Cardiac muscle cell (in vitro differentiated cells and primary cell): Measurements from ENCODE around the gene CMTM5. TPM values are rescaled to one million over a fixed set of nuclear protein-coding genes. Genes with fewer than 3 reads are reported as not detected.

Source experiments
- DNase-seq, 2 donors: peaks; one replicate each; pipeline versions ENCODE4 v3.0.0 to v3.0.0-alpha.2; 2010 to 2017; ENCODE audit warnings: low read depth in 1 of 2, low spot score in 1 of 2
- H3K27ac ChIP-seq: fragments of 200-600 bp; sonication (generic); 2 replicates; pipeline ENCODE4 v1.5.1; 2016
- H3K27me3 ChIP-seq: fragments of 200-600 bp; sonication (generic); 2 replicates; pipeline ENCODE4 v1.6.0; 2016; ENCODE audit warnings: control low read depth
- H3K36me3 ChIP-seq: fragments of 200-600 bp; sonication (generic); 2 replicates; pipeline ENCODE4 v1.5.1; 2016; ENCODE audit warnings: control low read depth
- H3K4me1 ChIP-seq: fragments of 200-600 bp; sonication (generic); 2 replicates; pipeline ENCODE4 v1.8.1; 2017; ENCODE audit warnings: low read depth, mild to moderate bottlenecking, mixed run types
- H3K4me3 ChIP-seq: fragments of 200-600 bp; sonication (generic); 2 replicates; pipeline ENCODE4 v1.5.1; 2016; ENCODE audit warnings: mild to moderate bottlenecking
- H3K9me3 ChIP-seq: fragments of 200-600 bp; sonication (generic); 2 replicates; pipeline ENCODE4 v1.5.1; 2017; ENCODE audit warnings: low read depth, mild to moderate bottlenecking, control low read depth
- polyA plus RNA-seq: library from polyadenylated mRNA; unstranded; fragments of >200 nt; fragmentation: Nextera tagmentation; extraction: Ambion mirVana; gene quantifications from 2 replicates; pipeline ENCODE4 v1.2.1, GENCODE V29; 2016
- total RNA-seq: library from RNA; depleted of rRNA; stranded (reverse); fragments of >200 nt; gene quantifications from 2 replicates; pipeline ENCODE4 v1.2.3, GENCODE V29; 2016
- TF ChIP-seq, protein P1 (sequence below): IDR thresholded peaks from 2 replicates; pipeline ENCODE4 v1.5.1; 2012; ENCODE audit warnings: low read depth, mild to moderate bottlenecking, low read length

CMTM5 gene
- total and polyA plus RNA-seq, 2 experiments from 2014 or later = 0.21 to 31.4 TPM

DNA sequence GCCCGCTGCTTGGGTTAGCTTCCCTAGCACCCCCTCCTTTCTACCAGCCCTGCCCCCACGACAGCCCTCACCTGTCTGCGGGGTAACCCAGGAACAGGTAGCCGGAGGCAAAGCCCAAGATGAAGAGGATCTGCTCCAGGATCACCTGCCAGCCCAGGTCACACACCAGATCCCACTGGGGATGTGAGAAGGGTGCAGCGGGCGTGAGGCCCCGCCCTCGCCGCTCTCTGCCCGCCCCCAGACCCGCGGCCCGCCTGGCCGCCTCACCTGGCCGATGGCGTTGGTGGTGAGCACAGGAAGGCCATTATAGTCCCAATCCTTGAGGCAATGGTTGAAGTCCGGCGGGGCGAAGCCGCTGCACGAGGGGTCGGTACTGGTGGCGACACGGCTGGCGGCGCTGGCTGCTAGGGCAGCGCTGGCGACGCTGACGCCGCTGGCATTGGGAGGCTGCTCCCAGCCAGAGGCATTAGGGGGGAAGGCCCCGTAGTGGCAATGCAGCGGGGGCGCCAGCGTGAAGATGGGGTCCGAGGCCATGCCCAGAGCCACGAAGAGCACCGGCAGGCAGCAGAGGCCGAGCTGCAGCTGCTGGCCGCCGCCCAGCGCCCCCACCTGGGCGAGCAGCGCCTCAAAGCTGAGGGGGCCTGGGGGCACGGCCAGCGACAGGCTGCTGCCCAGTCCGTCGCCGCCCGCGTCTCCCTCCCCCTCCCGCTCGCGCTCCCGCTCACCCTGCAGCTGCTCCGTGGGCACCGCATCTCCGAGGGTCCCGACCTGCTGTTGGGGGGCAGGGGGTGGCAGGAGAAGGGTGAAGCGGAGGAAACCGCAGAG, 25.0 kb upstream of the CMTM5 start:
- Histone ChIP-seq H3K27ac (no peak overlapping the region), H3K4me1 (no peaks in the 10 kb centered on the region), H3K27me3 (peaks cover 4% of the 10 kb centered on the region), H3K9me3 (no peaks in the 10 kb centered on the region), H3K36me3 (no peaks in the 10 kb centered on the region), H3K4me3 (peak overlapping the region; percentile 44)
- TF ChIP-seq, protein P1, sequence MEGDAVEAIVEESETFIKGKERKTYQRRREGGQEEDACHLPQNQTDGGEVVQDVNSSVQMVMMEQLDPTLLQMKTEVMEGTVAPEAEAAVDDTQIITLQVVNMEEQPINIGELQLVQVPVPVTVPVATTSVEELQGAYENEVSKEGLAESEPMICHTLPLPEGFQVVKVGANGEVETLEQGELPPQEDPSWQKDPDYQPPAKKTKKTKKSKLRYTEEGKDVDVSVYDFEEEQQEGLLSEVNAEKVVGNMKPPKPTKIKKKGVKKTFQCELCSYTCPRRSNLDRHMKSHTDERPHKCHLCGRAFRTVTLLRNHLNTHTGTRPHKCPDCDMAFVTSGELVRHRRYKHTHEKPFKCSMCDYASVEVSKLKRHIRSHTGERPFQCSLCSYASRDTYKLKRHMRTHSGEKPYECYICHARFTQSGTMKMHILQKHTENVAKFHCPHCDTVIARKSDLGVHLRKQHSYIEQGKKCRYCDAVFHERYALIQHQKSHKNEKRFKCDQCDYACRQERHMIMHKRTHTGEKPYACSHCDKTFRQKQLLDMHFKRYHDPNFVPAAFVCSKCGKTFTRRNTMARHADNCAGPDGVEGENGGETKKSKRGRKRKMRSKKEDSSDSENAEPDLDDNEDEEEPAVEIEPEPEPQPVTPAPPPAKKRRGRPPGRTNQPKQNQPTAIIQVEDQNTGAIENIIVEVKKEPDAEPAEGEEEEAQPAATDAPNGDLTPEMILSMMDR = peak; percentile 12
- peak in 1 of 2 donors; percentile 46 for DNase-seq

DNA sequence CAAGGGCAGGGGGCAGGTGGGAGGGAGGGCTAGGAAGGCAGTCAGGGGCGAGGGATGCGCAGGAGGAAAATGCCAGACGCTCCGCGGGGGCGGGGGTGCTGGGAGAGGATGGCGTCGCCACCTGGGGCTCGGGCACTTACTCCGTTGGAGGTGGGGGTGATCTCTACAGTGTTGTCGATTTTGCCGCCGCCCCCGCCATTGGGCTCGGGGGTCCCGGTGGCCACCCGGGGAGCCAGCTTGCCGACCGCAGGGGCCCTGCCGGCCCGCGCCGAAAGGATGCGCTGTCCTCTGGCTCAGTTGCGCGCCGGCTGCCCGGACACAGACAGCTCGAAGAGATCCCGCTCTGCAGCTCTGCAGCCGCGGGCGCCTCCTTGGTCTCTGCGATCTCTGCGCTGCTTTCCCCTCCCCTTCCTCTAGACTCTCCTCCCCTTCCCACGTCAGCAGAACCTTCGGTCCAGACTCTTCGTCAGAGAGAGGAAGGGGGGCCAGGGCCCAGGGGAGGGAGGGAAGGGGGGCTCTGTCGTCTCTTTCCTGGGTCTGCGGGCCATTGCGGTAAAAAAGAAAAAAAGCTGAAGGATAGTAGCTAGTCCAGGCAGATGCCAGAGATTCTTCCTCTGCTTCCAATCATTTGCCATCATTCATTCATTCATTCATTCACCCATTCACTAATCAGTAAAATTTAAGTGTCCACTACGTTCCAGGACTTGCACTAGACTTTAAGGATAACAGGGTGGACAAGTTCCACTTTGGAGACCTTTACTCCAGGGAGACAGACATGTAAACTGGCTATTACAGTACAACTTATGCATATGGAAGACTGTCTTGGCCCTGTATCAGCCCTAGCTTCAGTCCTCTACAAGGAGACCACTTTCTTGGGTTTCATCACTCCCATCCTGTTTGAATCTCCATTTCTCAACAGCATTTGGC, 24.1 kb upstream of the CMTM5 start, which contains the start of gene SLC22A17:
TSS of gene SLC22A17 (minus strand) at position 382 of the 927 bp plus-strand sequence.
- Histone ChIP-seq H3K36me3 (no peaks in the 10 kb centered on the region), H3K4me3 (peak within 1 kb of the TSS; percentile 44), H3K27ac (no peak within 1 kb of the TSS), H3K4me1 (no peaks in the 10 kb centered on the region), H3K9me3 (no peaks in the 10 kb centered on the region), H3K27me3 (peaks cover 4% of the 10 kb centered on the region)
- DNase-seq = peak; percentile 91 to 92
- TF ChIP-seq, protein P1 = no peak

DNA sequence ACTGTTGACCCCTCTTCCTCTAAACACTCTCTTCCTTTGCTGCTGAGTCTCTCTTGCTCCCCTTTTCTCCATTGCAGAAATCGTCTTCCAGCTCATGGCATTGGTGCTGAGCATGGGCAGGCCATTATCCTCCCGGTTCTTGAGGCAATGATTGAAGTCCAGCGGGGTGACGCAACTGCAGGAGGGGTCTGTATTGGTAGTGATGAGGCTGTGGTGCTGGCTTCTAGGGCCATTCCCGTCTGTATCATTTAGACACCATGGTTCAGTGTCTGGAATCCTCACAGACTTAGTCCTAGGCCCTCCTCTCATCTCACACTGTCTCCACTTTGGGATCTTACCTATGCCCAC, 23.4 kb upstream of the CMTM5 start:
- DNase-seq = no peak
- TF ChIP-seq, protein P1 = no peak
- no peak overlapping the region for H3K4me3 ChIP-seq

DNA sequence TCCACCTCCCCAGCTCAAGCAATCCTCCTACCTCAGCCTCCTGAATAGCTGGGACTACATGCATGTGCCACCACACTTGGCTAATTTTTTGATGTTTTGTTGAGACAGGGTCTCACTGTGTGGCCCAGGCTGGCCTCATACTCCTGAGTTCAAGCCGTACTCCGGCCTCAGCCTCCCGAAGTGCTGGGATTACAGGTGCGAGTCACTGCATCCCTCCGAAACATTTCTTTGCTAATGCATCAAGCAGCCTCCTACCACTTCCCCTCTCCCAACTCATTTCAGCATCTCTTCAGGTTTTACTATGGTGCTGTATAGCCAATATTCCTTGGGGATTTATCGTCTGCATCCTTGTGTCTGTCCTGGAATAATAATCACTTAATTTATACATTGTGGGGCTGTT, 21.9 kb upstream of the CMTM5 start:
- DNase-seq = no peak
- H3K36me3 ChIP-seq = no peaks in the 10 kb centered on the region
- no peak overlapping the region for H3K4me3 ChIP-seq
- H3K9me3 ChIP-seq = no peaks in the 10 kb centered on the region
- no peaks in the 10 kb centered on the region for H3K4me1 ChIP-seq
- no peak overlapping the region for H3K27ac ChIP-seq
- TF ChIP-seq, protein P1 = no peak
- H3K27me3 ChIP-seq = peaks cover 4% of the 10 kb centered on the region

More for the DNA sequence above, 23.4 kb upstream of the CMTM5 start:
- no peaks in the 10 kb centered on the region for H3K4me1 ChIP-seq
- H3K36me3 ChIP-seq = no peaks in the 10 kb centered on the region
- no peak overlapping the region for H3K27ac ChIP-seq
- no peaks in the 10 kb centered on the region for H3K9me3 ChIP-seq
- H3K27me3 ChIP-seq = peaks cover 4% of the 10 kb centered on the region

DNA sequence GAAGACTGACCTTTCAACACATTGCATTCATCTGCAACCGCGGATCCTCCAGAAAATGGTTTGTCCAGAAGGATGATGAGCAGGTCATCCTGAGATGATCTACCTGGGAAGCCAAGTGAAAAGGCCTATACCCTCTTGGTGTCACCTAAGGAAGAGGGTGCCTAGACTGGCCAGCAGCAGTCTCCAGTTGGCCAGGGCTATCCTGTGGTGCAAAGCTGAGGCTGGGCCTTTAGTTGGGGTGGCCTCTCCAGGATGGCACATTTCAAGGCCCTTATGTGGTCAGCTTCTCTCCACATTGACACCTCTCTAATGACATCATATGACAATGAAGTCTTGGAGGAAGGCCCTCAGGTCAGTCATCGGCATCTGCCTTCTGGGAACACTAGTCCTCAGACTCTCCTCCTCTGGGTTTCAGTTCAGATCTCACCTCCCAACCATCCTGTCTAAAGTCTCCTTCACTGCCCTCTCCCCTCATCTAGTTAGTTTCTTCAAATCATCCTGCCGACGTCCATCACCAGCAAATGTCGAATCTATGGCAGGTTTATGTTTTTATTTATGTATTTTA, 20.9 kb upstream of the CMTM5 start:
- TF ChIP-seq, protein P1 = no peak
- H3K4me1 ChIP-seq = no peaks in the 10 kb centered on the region
- no peak overlapping the region for H3K27ac ChIP-seq
- peaks cover 4% of the 10 kb centered on the region for H3K27me3 ChIP-seq
- H3K9me3 ChIP-seq = no peaks in the 10 kb centered on the region
- no peak for DNase-seq
- no peaks in the 10 kb centered on the region for H3K36me3 ChIP-seq
- no peak overlapping the region for H3K4me3 ChIP-seq
